ENCODE results near the gene DNER.

GRCh38 chr2:229586746-229587705 lies 127.3 kb downstream of the DNER start:
- TF ChIP-seq EZH2 (IDR thresholded peaks at IDR 0.05; ENCODE audit: insufficient read depth, poor library complexity, severe bottlenecking): no peak
- TF ChIP-seq EZH2phosphoT487 (IDR thresholded peaks at IDR 0.05; ENCODE audit: insufficient read depth, low read depth): no peak

Measured in GM23248 (cell line).